Endothelial cell of umbilical vein (primary cell): ENCODE data around the gene ABLIM1. TPM values are rescaled to one million over a fixed set of nuclear protein-coding genes. Genes with fewer than 3 reads are reported as not detected.

ENCODE experiments used
- BruUV-seq: library from RNA; stranded (reverse); fragments of 400-500 nt; replicated peaks from 2 replicates; lab custom pipeline; 2021; lab: Mats Ljungman, UMichigan
- CTCF ChIA-PET: fragments of 300-600, 350-600 bp; sonication (Branson Sonifier 250); formaldehyde crosslinking; loops from one replicate; lab custom pipeline; 2021; ENCODE audit warnings: antibody characterized with exemption, inconsistent platforms; lab: Charles Lee
- POLR2A ChIA-PET: fragments of 300-600, 350-600 bp; sonication (Branson Sonifier 250); formaldehyde crosslinking; loops from one replicate; lab custom pipeline; 2021; ENCODE audit warnings: antibody characterized with exemption, inconsistent platforms; lab: Charles Lee
- DNase-seq: peaks from one replicate; pipeline ENCODE4 v3.0.0-alpha.2; 2011; ENCODE audit warnings: low read depth, low spot score
- FAIRE-seq: peaks from 2 replicates; lab custom pipeline; 2011; peaks lifted over from hg19 to GRCh38; lab: Jason Lieb, UNC
- H2AFZ ChIP-seq: 2 replicates; pipeline ENCODE4 v1.6.0; 2012; ENCODE audit warnings: low read depth, low read length, control low read depth, inconsistent platforms
- H3K27ac ChIP-seq: 2 replicates; pipeline ENCODE4 v1.5.1; 2011; ENCODE audit warnings: low read depth, mild to moderate bottlenecking, control low read depth, low read length, moderate library complexity; ENCODE audit not compliant: insufficient read depth
- H3K27me3 ChIP-seq, 2 experiments: 2 replicates each; pipeline versions ENCODE4 v1.6.0 to v1.6.1; 2011; ENCODE audit warnings: low read length in 2 of 2, mixed read lengths in 1 of 2; ENCODE audit not compliant: control insufficient read depth in 2 of 2, insufficient read depth in 2 of 2
- H3K36me3 ChIP-seq, 2 experiments: 2 replicates in 1 of 2; 3 replicates in 1 of 2; pipeline ENCODE4 v1.5.1; 2011; ENCODE audit warnings: low read length in 2 of 2, mild to moderate bottlenecking in 1 of 2, moderate library complexity in 1 of 2; ENCODE audit not compliant: control insufficient read depth in 2 of 2, insufficient read depth in 2 of 2; ENCODE audit errors: extremely low read depth in 1 of 2
- H3K4me1 ChIP-seq: 3 replicates; pipeline ENCODE4 v1.5.1; 2011; ENCODE audit warnings: mild to moderate bottlenecking, low read length; ENCODE audit not compliant: control insufficient read depth, insufficient read depth; ENCODE audit errors: extremely low read depth
- H3K4me2 ChIP-seq: 2 replicates; pipeline ENCODE4 v1.6.1; 2011; ENCODE audit warnings: low read length, control low read depth, mixed read lengths; ENCODE audit not compliant: insufficient read depth
- H3K4me3 ChIP-seq, 3 experiments: fragments of 200-600 bp in 1 of 3; sonication (generic), shearing (Covaris generic) in 1 of 3; replicated peaks in 1 of 3; 2 replicates each; pipeline ENCODE4 v1.5.1; 2011 to 2016; ENCODE audit warnings: control low read depth in 3 of 3, low read length in 3 of 3, mild to moderate bottlenecking in 2 of 3, inconsistent platforms in 1 of 3, low read depth in 1 of 3, moderate library complexity in 1 of 3; ENCODE audit not compliant: insufficient read depth in 1 of 3
- H3K79me2 ChIP-seq: 2 replicates; pipeline ENCODE4 v1.6.0; 2012; ENCODE audit warnings: low read length, inconsistent platforms; ENCODE audit not compliant: control insufficient read depth, insufficient read depth
- H3K9ac ChIP-seq: replicated peaks from 2 replicates; pipeline ENCODE3; 2011; ENCODE audit warnings: low read length, control low read depth; ENCODE audit not compliant: insufficient read depth; ENCODE audit errors: extremely low read depth
- H3K9me1 ChIP-seq: replicated peaks from 3 replicates; pipeline ENCODE4 v1.6.0; 2011; ENCODE audit warnings: mild to moderate bottlenecking, low read length; ENCODE audit not compliant: control insufficient read depth, insufficient read depth; ENCODE audit errors: extremely low read depth
- H3K9me3 ChIP-seq: replicated peaks from 2 replicates; pipeline ENCODE4 v1.5.1; 2012; ENCODE audit warnings: low read length, inconsistent platforms; ENCODE audit not compliant: control insufficient read depth, insufficient read depth
- H4K20me1 ChIP-seq: replicated peaks from 2 replicates; pipeline ENCODE3; 2011; ENCODE audit warnings: mild to moderate bottlenecking, low read length; ENCODE audit not compliant: control insufficient read depth, insufficient read depth; ENCODE audit errors: extremely low read depth
- CTCF ChIP-seq, 2 donors: IDR thresholded peaks; 1 replicate in 1 of 2; 2 replicates in 1 of 2; pipeline ENCODE4 v1.5.1; 2011; ENCODE audit warnings: low read length in 2 of 2, mild to moderate bottlenecking in 2 of 2, moderate library complexity in 2 of 2, control low read depth in 1 of 2, inconsistent platforms in 1 of 2, low read depth in 1 of 2; ENCODE audit not compliant: insufficient read depth in 1 of 2; ENCODE audit errors: extremely low read depth in 1 of 2
- EZH2 ChIP-seq: IDR thresholded peaks from 2 replicates; pipeline ENCODE4 v1.6.1; 2012; ENCODE audit warnings: borderline replicate concordance, low read depth, mild to moderate bottlenecking, moderate library complexity, low read length, inconsistent platforms; ENCODE audit not compliant: severe bottlenecking
- FOS ChIP-seq: IDR thresholded peaks from 2 replicates; pipeline ENCODE4 v1.6.1; 2011; ENCODE audit warnings: mild to moderate bottlenecking, low read length, moderate library complexity, borderline replicate concordance; ENCODE audit not compliant: insufficient read depth
- GATA2 ChIP-seq: IDR thresholded peaks from 2 replicates; pipeline ENCODE4 v1.7.0; 2011; ENCODE audit warnings: low read depth, mild to moderate bottlenecking, moderate library complexity, mixed read lengths, low read length; ENCODE audit not compliant: insufficient read length, insufficient read depth
- JUN ChIP-seq: IDR thresholded peaks from 2 replicates; pipeline ENCODE4 v1.6.1; 2011; ENCODE audit warnings: borderline replicate concordance, low read depth; ENCODE audit not compliant: insufficient read length, insufficient read depth
- MYC ChIP-seq: IDR thresholded peaks from one replicate; pipeline ENCODE4 v1.6.1; 2011; ENCODE audit warnings: mild to moderate bottlenecking, low read depth, low read length
- POLR2A ChIP-seq: IDR thresholded peaks from 2 replicates; pipeline ENCODE4 v1.6.1; 2012; ENCODE audit warnings: low read depth, mild to moderate bottlenecking, control low read depth, low read length
- POLR2AphosphoS5 ChIP-seq: IDR thresholded peaks from 2 replicates; pipeline ENCODE4 v1.6.1; 2012; ENCODE audit warnings: low read depth, mild to moderate bottlenecking, control low read depth, low read length, moderate library complexity; ENCODE audit not compliant: insufficient read depth
- dilution Hi-C: fragments of 300-500 bp; cut with MboI; formaldehyde crosslinking; loops from one replicate; pipeline ENCODE4 v1.15.0; 2019; ENCODE audit warnings: low sequenced_read_pairs; ENCODE audit not compliant: extremely low pct_ligation_motif_present
- intact Hi-C: fragments of 100-400 bp; cut with micrococcal nuclease; formaldehyde crosslinking; loops from one replicate; pipeline ENCODE4 v1.10.0; 2022
- polyA plus RNA-seq, 4 experiments: library from polyadenylated mRNA; depleted of rRNA in 3 of 4; stranded (reverse) in 3 of 4; unstranded in 1 of 4; fragments of >200 nt; gene quantifications; 2 replicates each; pipeline versions ENCODE4 v1.2.1 to v1.2.3, GENCODE V29; 2011 to 2012; ENCODE audit warnings: missing spikeins in 1 of 4
- total RNA-seq: library from RNA; stranded (reverse); gene quantifications from 2 replicates; pipeline ENCODE4 v1.2.3, GENCODE V29; 2021
- TF ChIP-seq, protein P1 (sequence below): IDR thresholded peaks from 2 replicates; pipeline ENCODE4 v1.6.1; 2011; ENCODE audit not compliant: insufficient read depth, insufficient read length

The ABLIM1 gene
- total and polyA plus RNA-seq, 2 donors (not counting 3 experiments of a cell fraction or from before 2014, with no cell fraction given), result 128 to 235 TPM

DNA sequence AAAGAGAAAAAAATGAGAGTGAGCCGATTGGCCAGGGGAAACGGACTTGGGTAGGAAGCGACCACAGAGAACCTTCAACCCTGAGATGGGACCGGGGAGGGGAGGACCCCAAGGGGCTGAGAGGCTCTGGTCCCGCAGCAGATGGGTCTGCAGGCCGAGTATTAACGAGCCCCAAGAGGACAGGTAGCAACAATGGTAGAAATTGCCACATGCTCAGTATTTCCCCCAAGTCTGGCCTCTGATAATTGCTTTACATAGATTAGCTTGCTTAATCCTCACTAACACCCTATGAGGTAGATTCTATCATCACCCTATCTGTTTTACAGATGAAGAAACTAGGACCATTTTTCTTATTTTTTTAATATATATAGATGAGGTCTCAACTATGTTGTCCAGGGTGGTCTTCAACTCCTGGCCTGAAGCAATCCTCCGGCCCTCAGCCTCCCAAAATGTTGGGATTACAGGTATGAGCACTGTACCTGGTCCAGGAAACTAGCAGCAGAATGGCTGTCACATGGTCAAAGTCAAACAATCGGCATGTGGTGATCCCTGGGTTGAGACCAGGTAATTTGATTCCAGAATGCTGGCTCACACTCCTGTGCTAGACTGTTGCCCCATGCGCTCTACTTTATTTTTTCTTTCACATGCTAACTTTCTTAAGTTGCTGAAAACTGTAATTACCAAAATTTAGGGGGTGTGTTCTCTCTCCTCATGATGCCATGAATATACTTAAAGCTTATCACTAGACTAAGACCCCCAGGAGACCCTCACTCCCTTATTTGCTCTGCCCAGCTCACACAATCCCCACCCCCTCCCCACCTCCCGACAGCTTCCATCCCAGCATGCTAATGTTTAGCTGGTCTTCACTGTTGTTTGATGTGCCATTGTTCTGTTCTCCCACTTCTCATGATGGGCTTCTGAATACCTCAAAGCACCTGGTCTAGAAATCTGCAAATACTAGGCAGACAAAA lies 185.9 kb downstream of the ABLIM1 start:
- TF ChIP-seq, protein P1, sequence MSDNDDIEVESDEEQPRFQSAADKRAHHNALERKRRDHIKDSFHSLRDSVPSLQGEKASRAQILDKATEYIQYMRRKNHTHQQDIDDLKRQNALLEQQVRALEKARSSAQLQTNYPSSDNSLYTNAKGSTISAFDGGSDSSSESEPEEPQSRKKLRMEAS, result no peak
- TF ChIP-seq CTCF (IDR thresholded peaks at IDR 0.05; ENCODE audit: extremely low read depth in 1 of 2, insufficient read depth in 1 of 2, low read depth in 1 of 2, low read length in 2 of 2) (no peak), MYC (no peak), POLR2AphosphoS5 (no peak), JUN (no peak), POLR2A (no peak), EZH2 (no peak), GATA2 (no peak), FOS (no peak)
- ChIA-PET POLR2A (no interaction called here), CTCF (interaction anchor here (0.6 to 7.0 kb wide), 75 partner anchors 10 to 658 kb away, joined by 3 to 208 read pairs (median 4); partner anchors contain the start of gene FHIP2A)
- H3K4me2 ChIP-seq, result no peak overlapping the region
- H3K9me1 ChIP-seq, result no peaks in the 10 kb centered on the region
- H3K27ac ChIP-seq, result no peak overlapping the region
- H3K4me3 ChIP-seq, result no peak overlapping the region
- H3K79me2 ChIP-seq, result no peaks in the 10 kb centered on the region
- no peak overlapping the region for H2AFZ ChIP-seq
- no peak for FAIRE-seq
- DNase-seq, result no peak
- BruUV-seq, result no TSS peak
- intact Hi-C loops (loop anchor here (1.0 kb wide), 5 partner anchors 54 to 314 kb away; no protein-coding TSS in a partner anchor), dilution Hi-C loops (no loop called here)
- no peaks in the 10 kb centered on the region for H3K27me3 ChIP-seq
- H3K9ac ChIP-seq, result no peak overlapping the region
- peaks cover 2 to 12% of the 10 kb centered on the region in 2 experiments for H3K36me3 ChIP-seq
- no peaks in the 10 kb centered on the region for H4K20me1 ChIP-seq
- no peaks in the 10 kb centered on the region for H3K4me1 ChIP-seq
- H3K9me3 ChIP-seq, result no peaks in the 10 kb centered on the region
